Superior temporal gyrus (tissue), 1 donor: Measurements from ENCODE around the gene MT1M.
"Not testable (repeated sequence)": the region's sequence is repeated elsewhere in the genome, so short reads cannot be mapped to it uniquely, and the experiment has no call there.

ENCODE experiments used
- DNase-seq: peaks from one replicate; pipeline ENCODE4 v3.0.0-alpha.2; 2016; ENCODE audit errors: extremely low spot score

Gene MT1M

DNA sequence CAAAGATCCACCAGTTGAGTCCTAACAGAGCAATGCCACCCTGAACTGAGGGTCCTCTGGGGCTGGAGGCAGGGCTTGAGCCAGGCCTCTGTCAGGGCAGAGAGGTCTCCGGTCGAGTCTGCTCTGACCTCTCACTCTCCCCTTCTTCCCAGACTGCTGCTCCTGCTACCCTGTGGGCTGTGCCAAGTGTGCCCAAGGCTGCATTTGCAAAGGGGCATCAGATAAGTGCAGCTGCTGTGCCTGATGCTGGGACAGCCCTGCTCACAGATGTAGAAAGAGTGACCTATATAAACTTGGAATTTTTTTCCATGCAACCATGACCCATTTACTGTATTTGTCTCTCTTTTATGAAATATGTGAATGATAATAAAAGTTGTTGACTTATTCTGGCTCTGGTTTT, 16.8 kb downstream of the MT1M start:
- DNase-seq, result no peak

GRCh38 chr16:56649820-56650219, 17.4 kb downstream of the MT1M start:
- DNase-seq, result no peak

DNA sequence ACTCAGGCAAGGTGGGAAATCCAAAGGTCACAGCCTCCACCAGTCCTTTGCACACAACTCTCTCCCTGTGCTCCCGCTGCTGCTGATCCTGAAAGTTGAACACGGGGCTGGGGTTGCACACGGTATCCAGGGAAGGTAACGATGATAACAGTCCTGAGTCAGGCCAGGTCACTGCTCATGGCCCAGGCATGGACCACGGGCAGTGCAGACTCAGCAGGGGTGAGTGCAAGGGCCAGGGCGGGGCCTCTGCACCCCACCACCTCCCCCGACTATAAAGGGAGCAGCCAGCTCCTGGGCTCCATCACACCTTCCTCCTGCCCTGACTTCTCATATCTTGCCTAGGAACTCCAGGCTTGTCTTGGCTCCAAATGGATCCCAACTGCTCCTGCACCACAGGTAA, 19.1 kb downstream of the MT1M start, which contains the start of gene MT1B:
Gene MT1B, plus strand, starts transcription at position 301 of the 400 bp plus-strand sequence. Its CDS starts 68 bp downstream, at position 369.
- DNase-seq, result no peak

- no peak for DNase-seq
These were observed 20.1 kb downstream of the MT1M start for GRCh38 chr16:56652600-56652999.

DNA sequence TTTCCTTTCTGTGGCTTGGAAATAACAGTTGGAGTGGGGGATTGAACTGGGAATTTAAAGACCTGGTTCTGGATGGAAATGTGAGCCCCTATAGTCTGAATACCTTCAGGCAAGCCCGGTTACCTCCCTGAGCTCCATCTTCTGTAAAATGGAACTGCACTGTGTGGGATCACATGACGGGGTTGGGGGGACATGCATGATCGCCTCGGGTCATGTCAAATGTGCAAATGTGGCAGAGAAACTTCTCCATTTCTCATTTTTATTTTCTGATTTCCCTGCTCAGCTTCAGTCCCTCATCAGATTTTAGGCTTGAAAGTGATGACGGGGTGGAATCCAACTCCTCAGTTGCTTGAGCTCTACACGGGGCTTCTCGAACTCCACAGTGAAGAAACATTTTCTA, 20.8 kb downstream of the MT1M start:
- no peak for DNase-seq

DNA sequence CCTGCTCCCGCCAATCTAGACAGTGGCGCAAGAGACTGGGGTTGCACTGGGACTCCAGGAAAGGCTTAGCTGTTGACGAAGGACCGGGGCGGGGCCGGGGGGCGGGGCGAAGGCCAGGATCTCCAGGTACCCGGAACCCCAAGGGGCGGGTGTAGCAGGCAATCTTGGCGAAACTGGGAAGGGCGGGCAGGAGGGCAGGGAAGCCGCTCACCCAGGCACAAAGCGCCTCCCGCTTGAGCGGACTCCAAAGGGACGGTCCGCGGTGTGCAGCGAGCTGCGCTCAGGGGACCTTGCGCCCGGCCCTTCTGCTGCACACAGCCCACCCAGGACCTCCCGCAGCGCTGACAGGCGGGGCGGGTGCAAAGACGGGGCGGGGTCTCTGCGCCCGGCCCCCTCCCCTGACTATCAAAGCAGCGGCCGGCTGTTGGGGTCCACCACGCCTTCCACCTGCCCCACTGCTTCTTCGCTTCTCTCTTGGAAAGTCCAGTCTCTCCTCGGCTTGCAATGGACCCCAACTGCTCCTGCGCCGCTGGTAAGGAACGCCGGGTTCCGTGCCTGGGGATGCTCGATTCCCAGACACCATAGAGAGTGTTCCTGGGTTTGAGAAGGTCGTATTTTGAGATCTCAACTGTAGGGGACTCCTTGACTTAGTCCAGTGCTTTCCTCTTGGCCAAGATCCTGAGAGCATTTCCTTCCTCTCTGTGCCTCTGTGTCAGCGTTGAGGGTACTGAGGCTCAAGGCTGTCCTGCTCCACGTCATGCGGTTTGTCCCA, 25.3 kb downstream of the MT1M start, which contains the start of gene MT1F:
Gene MT1F, plus strand, starts transcription at position 405 of the 772 bp plus-strand sequence. Its CDS starts 100 bp downstream, at position 505.
- DNase-seq, result no peak

- DNase-seq, result no peak
These were observed 25.9 kb downstream of the MT1M start for GRCh38 chr16:56658327-56658875.

GRCh38 chr16:56662357-56663354, 30.2 kb downstream of the MT1M start:
- DNase-seq, result no peak

DNA sequence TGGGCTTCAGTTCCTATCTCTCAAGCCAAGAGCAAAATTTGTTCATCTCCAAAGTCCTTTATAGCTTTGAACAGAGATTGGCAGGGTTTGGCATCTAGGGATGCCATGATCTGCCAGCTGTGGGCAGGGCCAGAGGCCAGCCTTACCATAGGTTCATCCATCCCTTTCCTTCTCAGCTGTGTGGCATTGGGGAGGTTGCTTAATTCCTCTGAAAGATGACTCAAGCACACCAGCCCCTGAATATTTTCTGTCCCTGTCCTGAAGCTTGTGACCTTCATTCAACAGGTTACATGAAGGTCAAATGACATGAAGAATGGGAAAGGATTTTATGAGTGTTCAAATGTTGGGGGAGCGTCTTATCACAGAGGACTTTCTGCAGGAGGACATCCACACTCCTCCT, 32.0 kb downstream of the MT1M start:
- no peak for DNase-seq

- not testable (repeated sequence) for DNase-seq
These were observed 33.1 kb downstream of the MT1M start for GRCh38 chr16:56665286-56666261.

DNA sequence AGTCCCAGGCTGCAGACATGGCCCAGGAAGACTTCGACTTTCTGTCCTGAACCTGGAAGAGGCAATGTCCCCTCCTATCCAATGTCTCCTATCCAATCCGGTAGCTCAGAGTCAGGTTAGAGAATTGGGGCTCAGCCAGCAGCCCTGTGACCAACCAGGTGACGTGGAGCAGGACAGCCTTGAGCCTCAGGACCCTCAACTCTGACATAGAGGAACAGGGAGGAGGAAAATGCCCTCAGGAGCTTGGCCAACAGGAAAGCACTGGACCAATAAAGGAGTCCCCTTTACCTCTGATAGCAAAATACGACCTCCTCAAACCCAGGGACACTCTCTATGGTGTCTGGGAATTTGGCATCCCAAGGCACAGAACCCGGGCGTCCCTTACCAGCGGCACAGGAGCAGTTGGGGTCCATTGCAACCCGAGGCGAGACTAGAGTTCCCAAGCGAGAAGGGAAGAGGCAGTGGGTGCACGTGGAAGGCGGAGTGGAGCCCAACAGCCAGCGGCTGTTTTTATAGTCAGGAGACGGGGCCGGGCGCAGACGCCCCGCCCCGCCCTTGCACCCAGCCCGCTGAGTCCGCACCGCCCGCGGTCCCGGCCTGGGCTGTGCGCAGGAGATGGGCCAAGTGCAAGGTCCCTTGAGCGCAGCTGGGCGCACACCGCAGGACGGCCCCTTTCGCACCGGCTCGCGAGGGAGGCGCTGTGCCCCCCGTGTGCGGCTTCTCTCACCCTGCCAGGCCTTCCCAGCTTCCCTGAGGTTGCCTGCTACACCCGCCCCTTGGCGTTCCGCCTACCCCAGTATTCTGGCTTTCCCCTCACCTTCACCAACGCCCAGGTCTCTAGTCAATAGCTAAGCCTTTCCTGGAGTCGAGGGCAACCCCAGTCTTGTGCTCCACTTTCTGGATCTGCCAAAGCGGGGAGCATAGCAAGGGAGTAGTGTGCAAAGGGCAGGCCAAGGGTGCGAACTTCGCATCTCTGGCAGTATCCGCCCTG, 35.4 kb downstream of the MT1M start, which contains the start of gene MT1G:
Gene MT1G, minus strand, starts transcription at position 485 of the 991 bp plus-strand sequence. Its CDS starts 72 bp downstream, at position 413.
- no peak for DNase-seq

DNA sequence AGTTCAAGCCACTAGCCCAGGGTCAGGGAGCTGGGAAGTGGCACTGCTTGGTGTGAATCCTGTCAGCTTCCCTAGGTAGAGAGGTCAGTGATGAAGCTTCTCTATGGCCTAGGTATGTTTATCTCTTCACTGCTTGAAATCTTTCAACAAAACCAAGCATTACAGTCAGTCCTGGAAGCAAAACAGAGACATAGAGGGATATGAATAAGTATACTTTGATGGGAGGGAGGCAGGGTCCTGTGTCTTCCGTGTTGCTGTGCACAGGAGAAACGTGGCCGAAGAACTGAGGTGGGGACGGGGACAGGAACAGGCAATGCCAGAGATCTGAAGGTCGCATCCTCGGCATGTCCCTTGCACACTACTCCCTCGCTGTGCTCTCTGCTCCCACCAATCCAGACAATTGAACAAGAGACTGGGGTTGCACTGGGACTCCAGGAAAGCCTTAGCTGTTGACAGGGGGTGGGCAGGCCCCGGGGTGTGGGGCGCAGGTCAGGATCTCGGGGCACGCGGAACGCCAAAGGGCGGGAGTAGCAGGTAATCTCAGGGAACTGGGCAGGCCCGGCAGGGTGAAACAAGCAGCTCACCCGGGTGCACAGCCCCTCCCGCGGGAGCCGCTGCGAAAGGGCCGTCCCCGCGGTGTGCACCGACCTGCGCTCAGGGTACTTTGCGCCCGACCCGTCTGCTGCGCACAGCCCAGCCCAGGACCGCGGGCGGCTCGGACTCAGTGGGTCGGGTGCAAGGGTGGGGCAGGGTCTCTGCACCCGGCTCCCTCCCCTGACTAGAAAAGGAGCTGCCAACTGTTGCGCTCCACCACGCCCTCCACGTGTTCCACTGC, 36.8 kb downstream of the MT1M start, which contains the start of gene MT1H:
Gene MT1H, plus strand, starts transcription at position 810 of the 835 bp plus-strand sequence. CDS start 71 bp downstream, outside the sequence.
- DNase-seq, result no peak

DNA sequence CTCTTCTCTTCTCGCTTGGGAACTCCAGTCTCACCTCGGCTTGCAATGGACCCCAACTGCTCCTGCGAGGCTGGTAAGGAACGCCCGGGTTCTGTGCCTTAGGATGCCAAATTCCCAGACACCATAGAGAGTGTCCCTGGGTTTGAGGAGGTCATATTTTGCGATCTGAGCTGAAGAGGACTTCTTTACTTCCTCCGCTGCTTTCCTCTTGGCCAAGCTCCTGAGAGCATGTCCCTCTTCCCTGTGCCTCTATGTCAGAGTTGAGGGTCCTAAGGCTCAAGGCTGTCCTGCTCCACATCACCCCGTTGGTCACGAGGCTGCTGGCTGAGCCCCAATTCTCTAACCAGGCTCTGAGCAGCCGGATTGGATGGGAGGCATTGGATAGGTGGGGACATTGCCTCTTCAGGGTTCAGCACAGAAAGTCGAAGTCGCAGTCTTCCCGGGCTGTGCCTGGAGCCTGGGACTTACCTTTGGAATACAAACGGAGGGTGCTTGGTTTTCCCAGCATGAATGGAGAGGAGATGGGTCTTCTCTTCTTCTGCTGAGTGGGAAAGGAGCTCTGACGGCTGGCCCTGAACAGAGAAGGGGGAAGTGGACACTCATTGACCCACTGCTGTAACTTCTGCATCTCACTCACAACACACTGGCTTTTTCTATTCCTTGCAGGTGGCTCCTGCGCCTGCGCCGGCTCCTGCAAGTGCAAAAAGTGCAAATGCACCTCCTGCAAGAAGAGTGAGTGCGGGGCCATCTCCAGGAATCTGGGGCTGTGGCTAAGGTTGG, 37.6 kb downstream of the MT1M start:
- no peak for DNase-seq

- DNase-seq, result no peak
These were observed 38.1 kb downstream of the MT1M start for GRCh38 chr16:56670620-56670934.

DNA sequence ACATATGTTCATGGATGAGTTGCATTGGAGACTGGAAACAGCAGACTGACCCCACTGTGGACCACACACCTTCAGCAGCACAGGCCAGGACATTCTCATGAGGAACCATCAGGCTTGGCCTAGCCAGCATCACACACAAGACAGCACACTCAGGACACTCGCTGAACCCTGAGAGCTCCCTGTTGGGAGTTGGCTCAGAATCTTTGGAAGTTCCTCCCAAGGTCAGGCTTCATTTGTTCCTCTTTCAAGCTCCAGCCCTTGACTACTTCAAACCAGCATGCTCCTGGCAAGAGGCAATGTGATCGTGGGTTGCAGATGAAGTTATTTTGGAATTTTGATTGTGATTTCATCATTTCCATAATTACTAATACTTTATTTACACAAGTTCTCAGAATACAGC, 39.2 kb downstream of the MT1M start:
- not testable (repeated sequence) for DNase-seq

DNA sequence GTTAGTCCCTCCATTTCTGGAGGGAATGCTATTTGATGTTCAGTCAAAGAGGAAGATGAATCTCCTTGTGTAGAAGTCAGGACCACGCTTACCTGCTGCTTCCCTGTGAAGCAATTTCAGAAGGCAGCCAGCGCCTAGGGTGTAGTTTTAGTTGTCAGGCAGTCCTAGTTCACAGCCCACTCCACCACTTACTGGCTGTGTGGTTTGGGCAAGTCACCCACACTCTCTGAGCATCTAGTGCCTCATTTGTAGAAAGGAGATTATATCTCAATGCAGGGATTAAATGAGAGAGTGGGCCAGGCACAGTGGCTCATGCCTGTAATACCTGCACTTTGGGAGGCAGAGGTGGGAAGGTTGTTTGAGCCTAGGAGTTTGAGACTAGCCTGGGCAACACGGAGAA, 39.7 kb downstream of the MT1M start:
- DNase-seq, result not testable (repeated sequence)

- no peak for DNase-seq
These were observed 40.5 kb downstream of the MT1M start for GRCh38 chr16:56672761-56673536.
